ENCODE results near the gene GDPD5. TPM values are rescaled to one million over a fixed set of nuclear protein-coding genes. Genes with fewer than 3 reads are reported as not detected.

Gene GDPD5
- total and polyA plus RNA-seq, 9 of the 15 experiments (the other 6 are each of a cell fraction or from before 2014, with no cell fraction given), result 0.32 to 27.3 (median 8.0) TPM

GRCh38 chr11:75536786-75537641 lies 11.3 kb upstream of the GDPD5 start (continued):
- TF ChIP-seq ZNF212 (CRISPR knock-in tag; IDR thresholded peaks at IDR 0.05), result no peak
- TF ChIP-seq ZNF184 (CRISPR knock-in tag; IDR thresholded peaks at IDR 0.05), result no peak
- TF ChIP-seq RBBP5 (IDR thresholded peaks at IDR 0.05; ENCODE audit: borderline replicate concordance, insufficient read depth, low read length, poor library complexity, severe bottlenecking), result no peak
- TF ChIP-seq TAF15 (IDR thresholded peaks at IDR 0.05; ENCODE audit: low read depth, low read length), result no peak
- no peak for TF ChIP-seq POLR3G (IDR thresholded peaks at IDR 0.05; ENCODE audit: extremely low read depth, insufficient read length, insufficient replicate concordance)
- TF ChIP-seq EHMT2 (IDR thresholded peaks at IDR 0.05), result no peak
- TF ChIP-seq GTF3C2 (IDR thresholded peaks at IDR 0.05; ENCODE audit: borderline replicate concordance, extremely low read depth, insufficient read length), result no peak
- no peak for TF ChIP-seq PYGO2 (tag; IDR thresholded peaks at IDR 0.05)
- no peak for TF ChIP-seq ZNF79 (CRISPR knock-in tag; IDR thresholded peaks at IDR 0.05; ENCODE audit: low read depth)
- TF ChIP-seq BHLHE40 (IDR thresholded peaks at IDR 0.05; ENCODE audit: low read length), result no peak
- TF ChIP-seq ZNF584 (CRISPR knock-in tag; IDR thresholded peaks at IDR 0.05; ENCODE audit: low read depth), result no peak
- TF ChIP-seq SAFB2 (IDR thresholded peaks at IDR 0.05; ENCODE audit: borderline replicate concordance, low read depth, low read length, severe bottlenecking), result no peak
- no peak for TF ChIP-seq YBX1 (IDR thresholded peaks at IDR 0.05)
- TF ChIP-seq NEUROD1 (IDR thresholded peaks at IDR 0.05; ENCODE audit: borderline replicate concordance, low read depth, low read length, partially characterized antibody), result no peak
- TF ChIP-seq DACH1 (IDR thresholded peaks at IDR 0.05; ENCODE audit: partially characterized antibody), result no peak
- no peak for TF ChIP-seq ZNF282 (CRISPR knock-in tag; IDR thresholded peaks at IDR 0.05)
- TF ChIP-seq MIER1 (IDR thresholded peaks at IDR 0.05; ENCODE audit: low read depth), result no peak
- TF ChIP-seq ZNF830 (CRISPR knock-in tag; IDR thresholded peaks at IDR 0.05), result no peak
- TF ChIP-seq NUFIP1 (IDR thresholded peaks at IDR 0.05; ENCODE audit: partially characterized antibody), result no peak
- no peak for TF ChIP-seq FOXJ2 (tag; IDR thresholded peaks at IDR 0.05)
- TF ChIP-seq ZNF449 (CRISPR knock-in tag; IDR thresholded peaks at IDR 0.05), result no peak
- TF ChIP-seq MXI1 (IDR thresholded peaks at IDR 0.05; ENCODE audit: low read depth, low read length), result no peak
- TF ChIP-seq HSF4 (CRISPR knock-in tag; IDR thresholded peaks at IDR 0.05; ENCODE audit: borderline replicate concordance), result no peak
- no peak for TF ChIP-seq HBP1 (CRISPR knock-in tag; IDR thresholded peaks at IDR 0.05)
